Right atrium auricular region (tissue), 2 donors: Measurements from ENCODE around the gene CHRNE. TPM values are rescaled to one million over a fixed set of nuclear protein-coding genes. Genes with fewer than 3 reads are reported as not detected.
A peak's percentile ranks its signal among the peaks of the same experiment; 100 is the strongest.

ENCODE experiments used
- DNase-seq: peaks from one replicate; pipeline ENCODE4 v3.0.0-alpha.2; 2019; ENCODE audit warnings: low spot score
- H3K27ac ChIP-seq, 2 donors: fragments of 200-600 bp; sonication (generic); 1 replicate in 1 of 2; 2 replicates in 1 of 2; pipeline ENCODE4 v1.5.1; 2016 to 2019
- H3K27me3 ChIP-seq, 2 donors: fragments of 200-600 bp; sonication (generic); one replicate each; pipeline versions ENCODE4 v1.5.1 to v1.6.0; 2017 to 2019
- H3K36me3 ChIP-seq: fragments of 200-600 bp; sonication (generic); one replicate; pipeline ENCODE4 v1.5.1; 2016
- H3K4me1 ChIP-seq, 2 donors: fragments of 200-600 bp; sonication (generic); one replicate each; pipeline versions ENCODE4 v1.5.1 to v1.6.0; 2017 to 2019
- H3K4me3 ChIP-seq, 2 donors: fragments of 200-600 bp; sonication (generic); 1 replicate in 1 of 2; 2 replicates in 1 of 2; pipeline ENCODE4 v1.5.1; 2017 to 2019; ENCODE audit warnings: mild to moderate bottlenecking in 1 of 2, moderate library complexity in 1 of 2
- H3K9me3 ChIP-seq, 2 donors: fragments of 200-600 bp; sonication (generic); one replicate each; pipeline ENCODE4 v1.5.1; 2019
- total RNA-seq, 2 donors: library from RNA; depleted of rRNA; stranded (reverse); fragments of >200 nt; gene quantifications; one replicate each; pipeline ENCODE4 v1.1.0, GENCODE V29; 2016
- TF ChIP-seq, protein P1 (sequence below), 2 donors: fragments of 200-600 bp; sonication (generic); IDR thresholded peaks; one replicate each; pipeline ENCODE4 v1.5.1; 2019; ENCODE audit warnings: antibody characterized with exemption in 2 of 2

The CHRNE gene
- total RNA-seq, 2 donors from 2014 or later, result 49.3 to 167 TPM

DNA sequence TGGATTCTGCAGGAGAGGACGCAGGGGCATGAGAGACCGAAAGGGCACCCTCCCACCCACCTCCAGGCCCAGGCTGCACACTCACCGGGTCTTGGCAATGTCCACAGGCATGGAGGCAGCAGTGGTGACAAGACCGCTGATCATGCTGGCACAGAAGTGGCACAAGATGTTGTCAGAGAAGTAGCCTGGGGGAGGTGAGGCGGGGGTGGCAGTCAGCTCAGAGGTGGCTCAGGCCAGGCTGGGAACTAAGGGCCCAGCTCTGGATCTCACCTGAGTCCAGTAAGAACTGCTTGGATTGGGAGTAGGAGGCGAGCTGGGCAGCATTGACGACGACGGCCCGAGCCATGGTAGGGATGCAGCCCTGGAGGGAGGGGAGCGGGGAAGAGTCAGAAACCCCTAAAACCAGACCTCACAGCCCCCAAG, 35.2 kb upstream of the CHRNE start:
- H3K4me3 ChIP-seq, result no peak overlapping the region
- peak overlapping the region; percentile 92 to 96 for H3K27ac ChIP-seq
- H3K36me3 ChIP-seq, result peaks cover 34% of the 10 kb centered on the region
- TF ChIP-seq, protein P1, sequence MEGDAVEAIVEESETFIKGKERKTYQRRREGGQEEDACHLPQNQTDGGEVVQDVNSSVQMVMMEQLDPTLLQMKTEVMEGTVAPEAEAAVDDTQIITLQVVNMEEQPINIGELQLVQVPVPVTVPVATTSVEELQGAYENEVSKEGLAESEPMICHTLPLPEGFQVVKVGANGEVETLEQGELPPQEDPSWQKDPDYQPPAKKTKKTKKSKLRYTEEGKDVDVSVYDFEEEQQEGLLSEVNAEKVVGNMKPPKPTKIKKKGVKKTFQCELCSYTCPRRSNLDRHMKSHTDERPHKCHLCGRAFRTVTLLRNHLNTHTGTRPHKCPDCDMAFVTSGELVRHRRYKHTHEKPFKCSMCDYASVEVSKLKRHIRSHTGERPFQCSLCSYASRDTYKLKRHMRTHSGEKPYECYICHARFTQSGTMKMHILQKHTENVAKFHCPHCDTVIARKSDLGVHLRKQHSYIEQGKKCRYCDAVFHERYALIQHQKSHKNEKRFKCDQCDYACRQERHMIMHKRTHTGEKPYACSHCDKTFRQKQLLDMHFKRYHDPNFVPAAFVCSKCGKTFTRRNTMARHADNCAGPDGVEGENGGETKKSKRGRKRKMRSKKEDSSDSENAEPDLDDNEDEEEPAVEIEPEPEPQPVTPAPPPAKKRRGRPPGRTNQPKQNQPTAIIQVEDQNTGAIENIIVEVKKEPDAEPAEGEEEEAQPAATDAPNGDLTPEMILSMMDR (IDR thresholded peaks at IDR 0.05), result no peak
- no peaks in the 10 kb centered on the region for H3K9me3 ChIP-seq
- no peaks in the 10 kb centered on the region for H3K27me3 ChIP-seq
- peaks cover 3 to 51% of the 10 kb centered on the region in 2 donors for H3K4me1 ChIP-seq
- DNase-seq, result no peak

DNA sequence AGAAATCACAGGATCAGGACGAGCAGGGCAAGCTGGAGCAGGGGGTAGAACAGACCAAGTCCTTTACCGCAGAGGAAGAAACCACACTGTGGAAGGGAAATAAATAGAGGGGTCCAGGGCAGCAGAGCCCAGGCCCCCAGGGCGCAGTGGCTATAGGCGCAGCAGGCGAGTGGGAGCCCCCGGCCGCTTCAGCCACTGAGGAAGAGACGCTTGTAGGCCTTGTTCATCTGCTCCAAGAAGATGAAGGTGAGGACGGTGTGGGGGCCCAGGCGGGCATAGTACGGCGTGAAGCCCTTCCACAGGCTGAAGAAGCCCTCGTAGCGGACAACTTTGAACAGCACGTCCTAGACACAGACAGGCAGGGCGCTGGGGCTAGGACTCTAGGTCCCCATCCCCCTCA, 34.7 kb upstream of the CHRNE start:
- peak overlapping the region in 1 of 2 donors; percentile 96 for H3K27ac ChIP-seq
- peaks cover 28% of the 10 kb centered on the region for H3K36me3 ChIP-seq
- H3K4me3 ChIP-seq, result no peak overlapping the region
- no peaks in the 10 kb centered on the region for H3K9me3 ChIP-seq
- TF ChIP-seq, protein P1 (IDR thresholded peaks at IDR 0.05), result no peak
- no peaks in the 10 kb centered on the region for H3K27me3 ChIP-seq
- DNase-seq, result no peak
- H3K4me1 ChIP-seq, result peaks cover 3 to 51% of the 10 kb centered on the region in 2 donors

DNA sequence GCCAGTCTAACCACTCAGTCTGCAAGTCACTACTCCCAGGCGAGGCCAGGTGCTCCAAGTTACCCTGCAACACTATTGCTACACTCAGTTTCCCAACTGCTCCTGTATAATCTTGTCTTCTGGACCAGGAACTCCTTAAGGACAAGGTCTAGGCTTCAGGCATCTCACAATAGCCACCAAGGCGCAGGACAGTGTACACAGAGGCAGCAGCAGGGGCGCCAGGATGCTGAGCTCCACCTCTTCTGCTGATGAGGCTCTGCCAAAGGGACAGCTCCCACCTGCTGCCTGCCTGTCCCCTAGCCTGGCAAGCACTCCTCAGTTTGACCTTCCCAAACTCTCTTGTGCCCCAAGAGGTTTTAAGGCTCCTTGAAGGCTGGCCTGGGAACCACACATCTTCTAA, 33.5 kb upstream of the CHRNE start:
- H3K27ac ChIP-seq, result no peak overlapping the region
- peaks cover 20% of the 10 kb centered on the region for H3K36me3 ChIP-seq
- TF ChIP-seq, protein P1 (IDR thresholded peaks at IDR 0.05), result no peak
- DNase-seq, result no peak
- no peaks in the 10 kb centered on the region for H3K27me3 ChIP-seq
- H3K9me3 ChIP-seq, result no peaks in the 10 kb centered on the region
- no peak overlapping the region for H3K4me3 ChIP-seq
- peaks cover 3 to 41% of the 10 kb centered on the region in 2 donors for H3K4me1 ChIP-seq

DNA sequence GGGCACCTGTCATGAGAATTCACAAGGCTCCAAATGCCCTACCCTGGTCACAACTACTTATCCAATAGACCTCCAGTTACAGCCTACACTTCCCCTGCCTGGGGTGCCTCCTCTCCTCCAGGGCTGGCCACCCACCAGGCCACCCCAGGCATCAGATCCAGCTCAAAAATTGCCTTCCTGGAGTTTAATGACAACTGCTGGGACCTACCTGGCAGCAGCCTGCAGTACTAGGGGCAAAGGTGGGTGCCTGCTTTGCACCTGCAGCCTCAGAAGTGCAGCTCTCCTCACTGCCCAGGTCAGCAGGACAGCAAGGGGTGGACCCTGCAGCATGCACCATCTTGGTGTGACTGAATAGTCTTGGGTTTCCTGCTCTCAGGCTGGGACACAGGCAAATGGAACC, 32.8 kb upstream of the CHRNE start:
- H3K27ac ChIP-seq, result no peak overlapping the region
- no peaks in the 10 kb centered on the region for H3K27me3 ChIP-seq
- peaks cover 3 to 33% of the 10 kb centered on the region in 2 donors for H3K4me1 ChIP-seq
- H3K9me3 ChIP-seq, result no peaks in the 10 kb centered on the region
- DNase-seq, result no peak
- TF ChIP-seq, protein P1 (IDR thresholded peaks at IDR 0.05), result no peak
- no peak overlapping the region for H3K4me3 ChIP-seq
- peaks cover 20% of the 10 kb centered on the region for H3K36me3 ChIP-seq

DNA sequence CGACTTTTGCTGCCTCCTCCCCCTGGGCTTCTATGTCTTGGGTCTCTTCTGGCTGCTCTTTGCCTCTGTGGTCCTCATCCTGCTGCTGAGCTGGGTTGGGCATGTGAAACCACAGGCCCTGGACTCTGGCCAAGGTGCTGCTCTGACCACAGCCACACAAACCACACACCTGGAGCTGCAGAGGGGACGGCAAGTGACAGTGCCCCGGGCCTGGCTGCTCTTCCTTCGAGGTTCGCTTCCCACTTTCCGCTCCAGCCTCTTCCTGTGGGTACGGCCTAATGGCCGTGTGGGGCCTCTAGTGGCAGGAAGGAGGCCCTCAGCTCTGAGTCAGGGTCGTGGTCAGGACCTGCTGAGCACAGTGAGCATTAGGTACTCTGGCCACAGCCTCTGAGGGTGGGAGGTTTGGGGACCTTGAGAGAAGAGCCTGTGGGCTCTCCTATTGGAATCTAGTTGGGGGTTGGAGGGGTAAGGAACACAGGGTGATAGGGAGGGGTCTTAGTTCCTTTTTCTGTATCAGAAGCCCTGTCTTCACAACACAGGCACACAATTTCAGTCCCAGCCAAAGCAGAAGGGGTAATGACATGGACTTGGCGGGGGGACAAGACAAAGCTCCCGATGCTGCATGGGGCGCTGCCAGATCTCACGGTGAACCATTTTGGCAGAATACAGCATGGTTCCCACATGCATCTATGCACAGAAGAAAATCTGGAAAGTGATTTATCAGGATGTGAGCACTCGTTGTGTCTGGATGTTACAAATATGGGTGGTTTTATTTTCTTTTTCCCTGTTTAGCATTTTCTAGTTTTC, 31.5 kb upstream of the CHRNE start:
- Histone ChIP-seq H3K4me3 (no peak overlapping the region), H3K27me3 (no peaks in the 10 kb centered on the region), H3K9me3 (no peaks in the 10 kb centered on the region), H3K36me3 (peaks cover 20% of the 10 kb centered on the region), H3K27ac (peak overlapping the region in 1 of 2 donors; percentile 51), H3K4me1 (peaks cover 2 to 30% of the 10 kb centered on the region in 2 donors)
- no peak for DNase-seq
- TF ChIP-seq, protein P1 (IDR thresholded peaks at IDR 0.05), result peak in 1 of 2 donors; percentile 37
